Hematopoietic multipotent progenitor cell treated with erythropoietin and hydrocortisone succinate and interleukin-3 and kit ligand, for 6 days (in vitro differentiated cells): ENCODE results near the gene PLP2.

Experiments used
- DNase-seq: peaks from one replicate; pipeline ENCODE4 v3.0.0-alpha.2; 2015

Gene PLP2

GRCh38 chrX:49186125-49187027 is 14.7 kb downstream of the PLP2 start, which contains the start of gene PRICKLE3:
Gene PRICKLE3 (minus strand): TSS chrX:49186373. CDS start chrX:49186297, 76 bp downstream.
- DNase-seq = peak; percentile 84

- no peak for DNase-seq
These were observed 15.3 kb downstream of the PLP2 start for GRCh38 chrX:49187028-49187394.

- DNase-seq = no peak
These were observed 15.8 kb downstream of the PLP2 start for GRCh38 chrX:49187526-49187925.

GRCh38 chrX:49188468-49189076 is 16.9 kb downstream of the PLP2 start:
- DNase-seq = no peak

- DNase-seq = no peak
These were observed 17.9 kb downstream of the PLP2 start for GRCh38 chrX:49189606-49190005.

GRCh38 chrX:49190821-49191573 is 19.3 kb downstream of the PLP2 start:
- DNase-seq = peak; percentile 97

- peak; percentile 43 for DNase-seq
These were observed 19.9 kb downstream of the PLP2 start for GRCh38 chrX:49191574-49192011.

- DNase-seq = peak; percentile 59
These were observed 21.1 kb downstream of the PLP2 start for GRCh38 chrX:49192722-49193328.

GRCh38 chrX:49193542-49193964 is 21.9 kb downstream of the PLP2 start:
- no peak for DNase-seq

GRCh38 chrX:49197543-49198087 is 25.9 kb downstream of the PLP2 start:
- no peak for DNase-seq

GRCh38 chrX:49198540-49199314 is 27.0 kb downstream of the PLP2 start:
- DNase-seq = no peak

GRCh38 chrX:49199315-49199595 is 27.6 kb downstream of the PLP2 start:
- no peak for DNase-seq

GRCh38 chrX:49199906-49200771 is 28.4 kb downstream of the PLP2 start, which contains the start of gene SYP:
Gene SYP (minus strand): TSS chrX:49200193. CDS start chrX:49200186, 7 bp downstream.
- peak; percentile 87 for DNase-seq

GRCh38 chrX:49202022-49202421 is 30.3 kb downstream of the PLP2 start:
- DNase-seq = no peak

- DNase-seq = no peak
These were observed 31.8 kb downstream of the PLP2 start for GRCh38 chrX:49203536-49203935.

- DNase-seq = no peak
These were observed 32.3 kb downstream of the PLP2 start for GRCh38 chrX:49204017-49204416.

- no peak for DNase-seq
These were observed 33.0 kb downstream of the PLP2 start for GRCh38 chrX:49204709-49205108.

GRCh38 chrX:49205443-49205842 is 33.7 kb downstream of the PLP2 start:
- DNase-seq = no peak

- DNase-seq = no peak
These were observed 34.8 kb downstream of the PLP2 start for GRCh38 chrX:49206543-49206942.

- DNase-seq = no peak
These were observed 36.7 kb downstream of the PLP2 start for GRCh38 chrX:49208399-49208798.
